Islet precursor cell (in vitro differentiated cells): ENCODE measurements around the gene MSH3.
"Not testable (repeated sequence)": the region's sequence is repeated elsewhere in the genome, so short reads cannot be mapped to it uniquely, and the experiment has no call there.

Experiments used
- DNase-seq: peaks from one replicate; pipeline ENCODE4 v3.0.0-alpha.2; 2018

Gene MSH3

GRCh38 chr5:80799041-80799440 is 144.6 kb downstream of the MSH3 start:
- DNase-seq, result no peak

GRCh38 chr5:80799573-80799972 is 145.1 kb downstream of the MSH3 start:
- DNase-seq, result no peak

- DNase-seq, result no peak
Measured at GRCh38 chr5:80804332-80804731, 149.9 kb downstream of the MSH3 start.

- DNase-seq, result no peak
Measured at GRCh38 chr5:80805038-80805437, 150.6 kb downstream of the MSH3 start.

- DNase-seq, result no peak
Measured at GRCh38 chr5:80806929-80807328, 152.5 kb downstream of the MSH3 start.

GRCh38 chr5:80809451-80809850 is 155.0 kb downstream of the MSH3 start:
- DNase-seq, result no peak

GRCh38 chr5:80810425-80810824 is 156.0 kb downstream of the MSH3 start:
- no peak for DNase-seq

- DNase-seq, result no peak
Measured at GRCh38 chr5:80816590-80816989, 162.1 kb downstream of the MSH3 start.

GRCh38 chr5:80820685-80821084 is 166.2 kb downstream of the MSH3 start:
- no peak for DNase-seq

GRCh38 chr5:80822640-80823039 is 168.2 kb downstream of the MSH3 start:
- DNase-seq, result no peak

GRCh38 chr5:80824159-80824558 is 169.7 kb downstream of the MSH3 start:
- DNase-seq, result not testable (repeated sequence)

- DNase-seq, result no peak
Measured at GRCh38 chr5:80825786-80826460, 171.5 kb downstream of the MSH3 start.

GRCh38 chr5:80834710-80835109 is 180.3 kb downstream of the MSH3 start:
- peak; percentile 57 for DNase-seq

GRCh38 chr5:80835128-80835527 is 180.7 kb downstream of the MSH3 start:
- DNase-seq, result peak; percentile 59

GRCh38 chr5:80837679-80838078 is 183.2 kb downstream of the MSH3 start:
- DNase-seq, result no peak

- DNase-seq, result not testable (repeated sequence)
Measured at GRCh38 chr5:80841026-80841797, 186.8 kb downstream of the MSH3 start.

- not testable (repeated sequence) for DNase-seq
Measured at GRCh38 chr5:80846422-80846821, 192.0 kb downstream of the MSH3 start.

- not testable (repeated sequence) for DNase-seq
Measured at GRCh38 chr5:80850168-80850567, 195.7 kb downstream of the MSH3 start.

- no peak for DNase-seq
Measured at GRCh38 chr5:80852331-80853245, 198.1 kb downstream of the MSH3 start.

GRCh38 chr5:80853413-80853812 is 199.0 kb downstream of the MSH3 start:
- DNase-seq, result no peak

- no peak for DNase-seq
Measured at GRCh38 chr5:80854583-80854982, 200.1 kb downstream of the MSH3 start.

- DNase-seq, result peak; percentile 86
Measured at GRCh38 chr5:80860924-80861613, 206.6 kb downstream of the MSH3 start.

- DNase-seq, result no peak
Measured at GRCh38 chr5:80863708-80864107, 209.3 kb downstream of the MSH3 start.
